Right lobe of liver (tissue), 6 donors: ENCODE results near the gene MGRN1. TPM values are rescaled to one million over a fixed set of nuclear protein-coding genes. Genes with fewer than 3 reads are reported as not detected.

Experiments used
- ATAC-seq, 4 donors: fragments of 200-7000 bp; cut with Tn5 transposase; one replicate each; pipeline ENCODE4 v1.9.1; 2020; ENCODE audit warnings: mild to moderate bottlenecking in 4 of 4, moderate library complexity in 4 of 4
- DNase-seq, 3 donors: peaks; one replicate each; pipeline ENCODE4 v3.0.0-alpha.2; 2020
- H3K27ac ChIP-seq, 3 donors: fragments of 200-600 bp; one replicate each; pipeline ENCODE4 v1.8.0; 2022
- H3K27me3 ChIP-seq, 2 donors: fragments of 200-600 bp; one replicate each; pipeline ENCODE4 v1.8.0; 2022
- H3K36me3 ChIP-seq, 4 donors: fragments of 200-600 bp; sonication (generic) in 1 of 4; one replicate each; pipeline versions ENCODE4 v1.5.1 to v1.8.0; 2017 to 2022; ENCODE audit warnings: control low read depth in 1 of 4
- H3K4me1 ChIP-seq, 4 donors: fragments of 200-600 bp; sonication (generic) in 1 of 4; one replicate each; pipeline versions ENCODE4 v1.5.1 to v1.8.0; 2017 to 2022; ENCODE audit warnings: control low read depth in 1 of 4
- H3K4me3 ChIP-seq, 3 donors: fragments of 200-600 bp; one replicate each; pipeline ENCODE4 v1.8.0; 2022
- H3K9me3 ChIP-seq, 4 donors: fragments of 200-600 bp; sonication (generic) in 1 of 4; one replicate each; pipeline versions ENCODE4 v1.5.1 to v1.8.0; 2017 to 2022; ENCODE audit warnings: control low read depth in 1 of 4
- CTCF ChIP-seq, 4 donors: fragments of 200-600 bp in 3 of 4; fragments of 450-650 bp in 1 of 4; IDR thresholded peaks; one replicate each; pipeline versions ENCODE4 v1.5.1 to v1.8.0; 2016 to 2022; ENCODE audit warnings: antibody characterized with exemption in 4 of 4, mild to moderate bottlenecking in 2 of 4
- POLR2A ChIP-seq: fragments of 450-650 bp; IDR thresholded peaks from one replicate; pipeline ENCODE4 v1.6.1; 2017; ENCODE audit warnings: antibody characterized with exemption, mild to moderate bottlenecking
- WGBS: methylation state at CpG from one replicate; pipeline ENCODE4 v1.1.6; 2018; ENCODE audit warnings: low coverage, low lambda C conversion rate; ENCODE audit not compliant: insufficient coverage; ENCODE audit errors: missing lambda C conversion rate; 5-methylcytosine and 5-hydroxymethylcytosine counted together
- intact Hi-C, 2 donors: fragments of 100-400 bp; cut with DNase I; formaldehyde crosslinking; loops; one replicate each; pipeline versions ENCODE4 v1.11.2 to v1.14.1; 2022
- total RNA-seq, 6 experiments: library from RNA; depleted of rRNA in 2 of 6; stranded (reverse); fragments of >200 nt in 2 of 6; fragmentation: NEBNext Ultra II Directional in 3 of 6; extraction: Animal tissue kit (Norgen Biotek cat#: 25700) in 3 of 6; gene quantifications; one replicate each; pipeline versions ENCODE4 v1.1.0 to v1.2.4, GENCODE V29; 2016 to 2023
- donor health status: DM: no; HTN: yes; CAD: no.
- donor health status: DM: no; HTN: no; CAD: no.
- donor health status: DM: no; HTN: no; CAD: no.
- donor health status: DM: no; HTN: yes; CAD: no.
- donor health status: DM: no; HTN: yes; CAD: no.

MGRN1 gene
- total RNA-seq, 6 experiments from 2014 or later, result 42.5 to 67.3 (median 49.5) TPM

- no peak for ATAC-seq
- Histone ChIP-seq H3K4me3 (no peak overlapping the region), H3K36me3 (no peaks in the 10 kb centered on the region), H3K4me1 (no peaks in the 10 kb centered on the region), H3K27me3 (no peaks in the 10 kb centered on the region), H3K27ac (no peak overlapping the region), H3K9me3 (no peaks in the 10 kb centered on the region)
- intact Hi-C loops, result no loop called here
- WGBS, result 55% methylated on average over 6 of the region's 6 CpGs
- TF ChIP-seq CTCF (IDR thresholded peaks at IDR 0.05) (no peak), POLR2A (no peak)
- no peak for DNase-seq
These were observed 44.4 kb upstream of the MGRN1 start for GRCh38 chr16:4580250-4580649.

- Histone ChIP-seq H3K9me3 (no peaks in the 10 kb centered on the region), H3K36me3 (no peaks in the 10 kb centered on the region), H3K27me3 (no peaks in the 10 kb centered on the region), H3K27ac (no peak overlapping the region), H3K4me3 (no peak overlapping the region), H3K4me1 (no peaks in the 10 kb centered on the region)
- no peak for TF ChIP-seq CTCF (IDR thresholded peaks at IDR 0.05)
- TF ChIP-seq POLR2A, result no peak
- intact Hi-C loops, result no loop called here
- ATAC-seq (no peak), DNase-seq (no peak)
- 78% methylated on average over 3 of the region's 4 CpGs for WGBS
These were observed 40.7 kb upstream of the MGRN1 start for GRCh38 chr16:4583906-4584305.

GRCh38 chr16:4586291-4586690 is 38.3 kb upstream of the MGRN1 start:
- TF ChIP-seq POLR2A, result no peak
- no peak for TF ChIP-seq CTCF (IDR thresholded peaks at IDR 0.05)
- no peak overlapping the region for H3K27ac ChIP-seq
- ATAC-seq (no peak), DNase-seq (no peak)
- no peak overlapping the region for H3K4me3 ChIP-seq
- no peaks in the 10 kb centered on the region for H3K9me3 ChIP-seq
- H3K27me3 ChIP-seq, result no peaks in the 10 kb centered on the region
- no peaks in the 10 kb centered on the region for H3K4me1 ChIP-seq
- intact Hi-C loops, result no loop called here
- 35% methylated on average over 5 of the region's 7 CpGs for WGBS
- H3K36me3 ChIP-seq, result no peaks in the 10 kb centered on the region

- 71% methylated on average over 1 of the region's 2 CpGs for WGBS
These were observed 36.2 kb upstream of the MGRN1 start for GRCh38 chr16:4588386-4588785.

More at GRCh38 chr16:4588386-4588785, 36.2 kb upstream of the MGRN1 start:
- no peaks in the 10 kb centered on the region for H3K36me3 ChIP-seq
- TF ChIP-seq CTCF (IDR thresholded peaks at IDR 0.05) (no peak), POLR2A (no peak)
- H3K9me3 ChIP-seq, result no peaks in the 10 kb centered on the region
- ATAC-seq, result no peak
- no peak overlapping the region for H3K27ac ChIP-seq
- H3K4me1 ChIP-seq, result no peaks in the 10 kb centered on the region
- DNase-seq, result no peak
- no peaks in the 10 kb centered on the region for H3K27me3 ChIP-seq
- no peak overlapping the region for H3K4me3 ChIP-seq
- intact Hi-C loops, result no loop called here
